ENCODE results near the gene GSTM1.
"Not testable (repeated sequence)": the region's sequence is repeated elsewhere in the genome, so short reads cannot be mapped to it uniquely, and the experiment has no call there.

The GSTM1 gene

DNA sequence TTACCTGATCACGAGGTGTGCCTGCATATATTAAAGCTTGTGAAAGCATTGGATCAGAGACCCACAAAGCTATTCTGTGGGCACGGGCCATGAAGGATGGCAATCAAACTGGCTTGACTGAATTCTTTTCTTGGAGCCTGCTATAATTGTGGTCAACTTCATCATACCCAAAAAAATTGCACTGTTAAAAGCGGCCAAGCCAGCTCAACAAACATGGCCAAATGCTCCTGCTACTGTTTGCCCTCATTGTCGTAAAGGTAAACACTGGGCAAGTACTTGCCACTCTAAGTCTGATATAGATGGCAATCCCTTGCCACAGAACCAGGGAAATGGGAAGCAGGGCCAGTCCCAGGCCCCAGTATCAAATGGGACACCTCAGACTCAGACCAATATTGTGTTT lies 17.8 kb downstream of the GSTM1 start:
- DNase-seq, result no peak

DNA sequence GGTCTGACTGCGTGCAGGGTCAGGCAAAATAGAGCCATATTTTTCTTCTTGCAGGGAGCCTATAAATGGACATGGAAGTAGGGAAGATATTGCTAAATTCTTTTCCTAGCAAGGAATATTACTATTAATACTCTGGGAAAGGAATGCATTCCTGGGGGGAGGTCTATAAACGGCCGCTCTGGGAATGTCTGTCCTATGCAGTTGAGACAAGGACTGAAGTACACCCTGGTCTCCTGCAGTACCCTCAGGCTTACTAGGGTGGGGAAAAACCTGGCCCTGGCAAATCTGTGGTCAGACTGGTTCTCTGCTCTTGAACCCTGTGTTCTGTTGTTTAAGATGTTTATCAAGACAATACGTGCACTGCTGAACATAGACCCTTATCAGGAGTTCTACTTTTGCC lies 21.3 kb downstream of the GSTM1 start:
- not testable (repeated sequence) for DNase-seq

DNA sequence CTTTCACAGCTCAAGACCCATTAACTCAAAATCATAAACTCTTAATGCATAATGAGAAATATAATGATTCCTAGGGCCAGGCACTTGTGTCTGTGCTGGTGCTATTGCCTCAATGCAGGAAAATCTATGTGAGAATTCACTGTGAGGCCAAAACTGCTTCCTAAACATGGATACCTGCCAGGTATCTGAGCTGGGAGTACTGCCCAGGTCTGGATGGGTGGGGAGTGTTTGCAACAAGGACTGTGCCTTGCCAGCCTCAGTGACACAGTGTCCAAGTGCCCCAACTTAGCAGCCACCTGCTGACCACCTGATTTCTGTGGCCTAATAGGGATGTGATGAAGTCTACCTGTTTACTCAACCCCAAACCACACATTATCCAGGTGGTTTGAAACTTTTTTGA lies 22.2 kb downstream of the GSTM1 start:
- not testable (repeated sequence) for DNase-seq

DNA sequence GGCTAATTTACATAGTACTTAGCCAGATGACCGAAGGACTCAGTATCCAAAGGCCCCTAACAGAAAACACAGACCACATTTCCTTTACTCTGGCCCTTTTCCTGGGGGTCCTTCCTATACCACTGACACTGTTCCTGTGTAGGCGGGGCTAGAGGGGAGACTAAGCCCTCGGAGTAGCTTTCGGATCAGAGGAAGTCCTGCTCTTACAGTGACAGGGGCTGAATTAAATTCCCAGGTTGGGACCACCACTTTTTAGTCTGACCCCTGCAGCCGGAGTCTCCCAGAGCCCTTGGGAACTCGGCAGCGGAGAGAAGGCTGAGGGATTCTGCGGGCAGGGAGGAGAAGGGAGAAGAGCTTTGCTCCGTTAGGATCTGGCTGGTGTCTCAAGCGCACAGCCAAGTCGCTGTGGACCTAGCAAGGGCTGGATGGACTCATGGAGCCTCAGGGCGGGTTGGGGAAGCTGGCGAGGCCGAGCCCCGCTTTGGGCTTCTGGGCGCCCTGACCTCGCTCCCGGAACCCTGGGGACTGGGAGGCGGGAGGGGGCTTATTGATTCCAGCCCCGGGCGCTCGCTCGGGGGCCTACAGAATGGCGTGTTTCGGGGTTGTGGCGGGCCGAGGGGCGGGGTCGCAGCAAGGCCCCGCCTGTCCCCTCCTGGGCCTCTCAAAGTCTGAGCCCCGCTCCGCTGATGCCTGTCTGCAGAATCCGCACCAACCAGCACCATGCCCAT lies 24.1 kb downstream of the GSTM1 start, which contains the start of gene GSTM5:
Gene GSTM5 (plus strand): TSS at position 659 of the 728 bp plus-strand sequence. CDS start 62 bp downstream, at position 721.
- DNase-seq, result not testable (repeated sequence)

DNA sequence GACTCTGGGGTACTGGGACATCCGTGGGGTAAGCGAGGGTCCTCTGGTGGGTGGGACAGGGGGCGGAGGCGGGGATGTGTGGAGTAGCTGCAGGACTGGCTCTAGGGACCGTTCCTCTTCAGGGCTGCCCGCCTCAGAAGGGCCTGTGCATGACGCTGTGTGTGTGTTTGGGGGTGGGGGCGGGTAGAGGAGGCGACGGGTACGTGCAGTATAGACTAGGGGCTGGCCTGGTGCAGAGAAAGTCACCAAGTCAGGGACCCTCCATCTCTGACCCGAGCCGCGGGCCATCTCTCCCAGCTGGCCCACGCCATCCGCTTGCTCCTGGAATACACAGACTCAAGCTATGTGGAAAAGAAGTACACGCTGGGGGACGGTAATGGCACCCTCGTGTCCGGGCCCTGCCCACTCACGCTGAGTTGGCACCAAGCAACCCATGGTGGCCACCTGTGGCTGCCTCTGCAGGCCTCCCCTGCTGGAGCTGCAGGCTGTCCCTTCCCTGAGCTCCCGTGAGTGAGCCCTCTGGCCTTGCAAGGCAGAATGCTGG lies 24.8 kb downstream of the GSTM1 start:
- DNase-seq, result no peak

DNA sequence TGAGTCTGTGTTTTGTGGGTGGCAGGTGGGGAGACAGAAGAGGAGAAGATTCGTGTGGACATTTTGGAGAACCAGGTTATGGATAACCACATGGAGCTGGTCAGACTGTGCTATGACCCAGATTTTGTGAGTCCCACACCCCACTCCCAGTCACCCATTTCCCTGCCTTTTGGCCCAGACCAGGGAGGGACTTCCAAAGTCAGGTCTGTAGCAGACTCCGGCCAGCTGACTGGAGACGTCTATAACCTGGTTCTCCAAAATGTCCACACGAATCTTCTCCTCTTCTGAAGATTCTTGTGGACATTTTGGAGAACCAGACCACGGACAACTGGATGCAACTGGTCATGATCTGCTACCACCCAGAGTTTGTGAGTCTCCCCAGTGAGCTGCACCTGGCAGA lies 26.0 kb downstream of the GSTM1 start:
- no peak for DNase-seq

DNA sequence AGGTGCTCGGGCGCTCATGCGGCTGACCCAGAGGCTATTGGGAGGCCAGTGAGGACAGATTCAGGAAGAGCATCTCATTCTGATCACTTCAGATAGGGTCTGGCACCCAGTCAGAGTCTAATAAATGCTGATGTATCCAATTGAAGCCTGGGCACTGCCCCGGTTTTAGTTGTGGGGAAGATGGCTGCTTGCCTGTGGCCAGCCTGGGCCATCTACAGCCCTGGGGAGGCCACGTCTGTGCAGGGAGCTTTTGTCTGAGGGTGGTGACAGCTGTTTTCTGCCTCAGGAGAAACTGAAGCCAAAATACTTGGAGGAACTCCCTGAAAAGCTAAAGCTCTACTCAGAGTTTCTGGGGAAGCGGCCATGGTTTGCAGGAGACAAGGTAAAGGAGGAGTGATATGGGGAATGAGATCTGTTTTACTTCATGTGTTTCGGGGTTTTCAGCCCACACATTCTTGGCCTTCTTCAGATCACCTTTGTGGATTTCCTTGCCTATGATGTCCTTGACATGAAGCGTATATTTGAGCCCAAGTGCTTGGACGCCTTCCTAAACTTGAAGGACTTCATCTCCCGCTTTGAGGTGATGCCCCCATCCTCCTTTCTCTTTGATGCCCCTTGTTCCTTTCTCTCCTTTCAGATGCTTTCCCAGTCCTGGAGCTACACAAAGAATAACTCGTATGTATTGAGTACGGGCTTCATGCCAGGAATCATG lies 27.2 kb downstream of the GSTM1 start:
- no peak for DNase-seq

DNA sequence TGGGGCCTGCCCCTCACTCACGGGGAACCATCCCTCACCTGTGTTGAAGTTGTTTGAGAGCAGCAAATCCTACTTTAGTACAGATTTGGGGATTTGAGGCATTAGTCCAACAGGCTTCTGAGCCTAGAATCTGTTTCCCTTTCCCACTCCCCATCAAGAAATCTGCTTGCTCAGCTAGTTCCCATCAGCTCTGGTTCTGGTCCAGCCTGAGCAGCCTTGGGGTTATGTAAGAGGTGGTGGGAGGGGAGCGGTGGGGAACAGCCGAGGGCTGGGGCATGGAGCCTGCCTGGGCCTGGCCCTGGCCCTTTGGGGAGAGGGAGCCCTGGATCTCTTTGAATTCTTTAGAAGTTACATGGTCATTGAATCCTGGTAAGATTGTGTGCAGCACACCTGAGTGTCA lies 28.5 kb downstream of the GSTM1 start:
- DNase-seq, result no peak

DNA sequence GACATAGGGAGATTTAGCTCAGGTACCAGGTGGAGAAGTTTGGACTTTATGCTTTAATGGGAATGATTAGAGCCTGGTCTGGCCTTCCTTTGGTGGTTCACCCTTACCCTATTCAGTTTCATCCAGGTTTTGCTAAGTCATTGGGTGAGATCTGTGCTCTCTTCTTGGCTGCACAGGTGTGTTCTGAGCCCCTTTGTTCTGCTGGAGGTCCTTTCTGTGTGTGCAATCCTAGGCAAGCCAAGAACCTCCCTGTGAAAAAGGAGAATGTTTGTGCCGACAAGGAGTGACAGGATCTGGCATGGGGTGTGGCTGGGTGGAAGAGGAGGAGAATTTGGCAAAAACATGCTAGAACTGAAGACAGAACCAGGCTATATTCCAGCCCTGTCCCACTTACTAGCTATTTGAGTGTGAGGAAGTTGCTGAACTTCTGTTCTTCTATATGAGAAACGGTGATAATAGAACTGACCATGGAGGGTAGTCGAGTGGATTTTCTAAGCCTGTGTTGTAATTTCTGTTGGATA lies 29.0 kb downstream of the GSTM1 start:
- no peak for DNase-seq

DNA sequence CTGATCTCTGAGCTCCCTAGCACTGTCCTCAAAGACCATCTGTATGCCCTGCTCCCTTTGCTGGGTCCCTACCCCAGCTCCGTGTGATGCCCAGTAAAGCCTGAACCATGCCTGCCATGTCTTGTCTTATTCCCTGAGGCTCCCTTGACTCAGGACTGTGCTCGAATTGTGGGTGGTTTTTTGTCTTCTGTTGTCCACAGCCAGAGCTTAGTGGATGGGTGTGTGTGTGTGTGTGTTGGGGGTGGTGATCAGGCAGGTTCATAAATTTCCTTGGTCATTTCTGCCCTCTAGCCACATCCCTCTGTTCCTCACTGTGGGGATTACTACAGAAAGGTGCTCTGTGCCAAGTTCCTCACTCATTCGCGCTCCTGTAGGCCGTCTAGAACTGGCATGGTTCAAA lies 30.1 kb downstream of the GSTM1 start:
- DNase-seq, result no peak

DNA sequence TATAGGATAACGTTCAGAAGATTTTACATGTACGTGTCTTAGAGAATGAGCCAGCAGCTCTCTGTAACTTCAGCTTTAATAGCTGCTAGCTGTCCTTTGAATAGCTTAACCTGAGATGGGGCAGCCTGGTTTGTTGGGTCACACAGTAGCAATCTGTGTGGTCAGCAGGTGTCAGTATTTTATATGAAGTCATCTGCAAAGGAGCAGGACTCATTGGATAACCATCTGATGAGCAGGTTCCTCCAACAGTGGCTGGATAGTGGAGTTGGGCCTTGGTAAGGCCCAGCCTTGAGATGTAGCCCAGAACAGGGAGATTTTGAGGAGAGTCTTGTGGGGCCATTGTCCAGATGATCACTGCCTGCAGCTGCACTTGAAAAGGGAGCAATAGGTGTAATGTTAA lies 30.9 kb downstream of the GSTM1 start:
- no peak for DNase-seq

DNA sequence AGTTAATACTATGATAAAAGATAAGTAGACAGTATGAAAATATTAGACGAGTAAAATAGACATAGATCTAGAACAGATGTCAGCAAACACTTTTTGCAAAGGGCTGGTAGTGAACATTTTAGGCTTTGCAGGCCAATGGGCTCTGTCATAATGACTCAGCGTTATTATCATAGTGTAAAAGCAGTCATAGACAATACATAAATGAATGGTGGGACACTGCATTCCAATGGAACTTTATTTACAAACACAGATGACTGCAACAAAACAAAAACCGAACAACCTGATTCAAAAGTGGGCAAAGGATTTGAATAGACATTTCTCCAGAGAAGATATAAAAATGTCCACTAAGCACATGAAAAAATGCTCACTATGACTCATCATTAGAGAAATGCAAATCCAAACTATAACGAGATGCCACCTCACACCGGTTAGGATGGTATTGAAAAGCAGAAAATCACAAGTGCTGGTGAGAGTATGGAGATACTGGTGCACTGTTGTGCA lies 31.8 kb downstream of the GSTM1 start:
- DNase-seq, result no peak

DNA sequence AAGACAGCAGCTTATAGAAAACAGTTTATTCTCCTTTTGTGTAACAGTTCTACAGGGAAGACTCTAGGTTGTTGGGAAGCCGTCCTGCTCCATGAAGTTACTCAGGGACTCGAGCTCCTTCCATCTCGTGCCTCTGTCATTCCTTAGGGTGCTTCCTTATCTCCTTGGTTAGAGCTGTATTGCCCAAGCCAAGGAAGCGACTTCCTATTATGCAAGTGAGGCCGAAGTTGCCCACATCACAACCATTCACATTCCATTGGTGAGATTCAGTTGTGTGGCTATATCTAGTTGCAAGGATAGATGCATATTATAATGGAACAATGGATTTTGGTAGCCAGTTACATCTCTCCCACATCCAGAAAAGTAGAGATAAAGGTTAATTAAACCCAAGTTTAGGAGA lies 33.4 kb downstream of the GSTM1 start:
- DNase-seq, result no peak

DNA sequence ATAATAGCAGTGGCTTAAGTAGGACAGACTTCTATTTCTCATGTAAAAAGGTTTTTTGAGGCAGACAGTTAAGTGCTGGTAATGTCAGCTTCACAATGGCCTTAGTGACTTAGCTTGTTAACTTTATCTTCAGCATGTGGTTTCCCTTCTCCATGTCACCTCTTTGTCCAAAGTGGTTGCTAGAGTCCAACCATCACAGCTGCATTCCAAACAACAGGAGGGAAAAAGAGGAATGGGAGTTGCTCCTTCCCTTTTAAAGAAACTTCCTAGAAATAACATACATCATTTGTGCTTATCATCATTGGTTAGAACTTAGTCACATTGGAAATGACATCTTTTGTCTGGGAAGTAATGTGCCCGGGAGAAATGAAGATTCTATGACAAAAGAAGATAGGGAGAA lies 34.4 kb downstream of the GSTM1 start:
- DNase-seq, result no peak

DNA sequence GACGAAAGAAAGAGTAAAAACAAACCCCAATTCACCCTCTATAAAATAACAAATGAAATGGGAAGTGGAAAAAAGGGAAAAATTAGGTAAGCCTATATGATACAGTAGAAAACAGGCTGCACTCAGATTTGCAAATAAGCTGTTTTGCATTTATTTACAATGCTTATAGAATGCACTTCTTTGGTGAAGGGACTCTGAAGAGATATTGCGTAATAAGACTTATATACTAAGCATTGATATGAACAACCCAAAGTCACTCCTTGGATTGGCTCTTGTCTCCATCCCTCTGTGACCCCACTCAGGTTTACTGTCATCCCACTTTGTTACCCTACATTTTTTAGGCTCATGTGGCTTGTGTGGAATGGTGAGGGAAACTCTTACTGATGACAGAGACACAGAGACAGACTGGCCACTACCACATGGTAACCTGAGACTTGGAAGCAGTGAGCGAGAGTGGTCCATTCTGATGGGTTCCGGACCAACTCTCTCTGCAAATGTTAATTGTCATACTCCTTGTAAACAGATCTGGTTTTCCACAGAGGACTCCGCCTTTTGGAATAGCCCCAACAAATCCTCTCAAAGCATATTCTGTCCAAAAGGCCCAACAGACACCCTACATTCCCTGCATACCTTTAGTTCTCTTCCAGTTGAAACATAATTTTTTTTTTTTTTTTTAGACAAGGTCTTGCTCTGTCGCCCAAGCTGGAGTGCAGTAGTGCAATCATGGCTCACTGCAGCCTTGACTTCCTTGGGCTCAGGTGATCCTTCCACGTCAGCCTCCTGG lies 35.5 kb downstream of the GSTM1 start:
- DNase-seq, result no peak

DNA sequence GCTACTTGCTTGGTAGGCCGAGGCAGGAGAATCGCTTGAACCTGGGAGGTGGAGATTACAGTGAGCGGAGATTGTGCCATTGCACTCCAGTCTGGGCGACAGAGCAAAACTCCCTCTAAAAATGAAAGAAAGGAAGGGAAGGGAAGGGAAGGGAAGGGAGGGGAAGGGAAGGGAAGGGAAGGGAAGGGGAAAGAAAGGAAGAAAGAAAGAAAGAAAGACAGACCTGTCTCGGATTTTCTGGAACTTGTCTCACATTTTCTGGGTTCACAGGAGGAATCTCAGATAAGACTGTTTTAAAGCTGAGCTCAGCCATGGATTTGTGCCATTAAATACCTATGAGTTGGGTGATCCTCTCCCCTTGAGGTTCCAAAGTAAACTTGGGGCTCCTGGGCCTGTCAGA lies 37.3 kb downstream of the GSTM1 start:
- DNase-seq, result no peak

DNA sequence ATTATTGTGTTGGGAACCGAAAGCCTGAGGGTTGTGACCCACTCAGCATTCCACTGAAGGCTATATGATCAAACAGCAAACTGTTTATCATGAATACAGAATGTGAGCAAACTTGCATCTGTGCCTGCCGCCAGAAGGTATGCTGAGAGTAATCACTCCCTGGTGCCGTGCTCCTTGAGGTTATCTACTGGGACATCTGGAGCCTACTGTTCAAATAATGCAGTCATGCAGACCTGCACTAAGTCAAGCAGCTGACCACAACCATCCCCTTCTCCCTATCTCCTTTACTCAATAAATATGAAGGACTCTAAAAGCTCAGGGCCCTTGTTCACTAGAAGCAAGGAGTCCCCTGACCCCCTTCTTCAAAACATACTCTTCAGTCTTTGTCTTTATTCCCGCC lies 37.9 kb downstream of the GSTM1 start:
- DNase-seq, result no peak

DNA sequence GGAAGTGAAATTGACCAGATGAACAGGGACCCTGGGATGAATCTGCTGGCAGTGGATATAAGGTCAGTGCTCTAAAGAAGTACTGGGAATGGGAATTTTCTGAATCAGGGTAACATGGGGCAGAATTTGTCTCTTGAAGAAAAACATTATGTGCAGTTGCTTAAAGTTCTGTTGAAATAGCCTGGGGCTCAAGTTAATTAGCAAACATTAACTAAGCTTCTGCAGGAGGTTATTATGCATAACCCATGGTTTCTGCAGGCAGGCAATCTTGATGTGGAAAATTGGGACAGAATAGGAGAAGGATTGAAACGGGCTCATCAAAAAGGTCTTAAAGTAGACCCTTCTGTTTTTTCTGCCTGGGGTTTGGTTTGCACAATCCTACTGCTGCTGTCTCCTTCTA lies 38.4 kb downstream of the GSTM1 start:
- no peak for DNase-seq

DNA sequence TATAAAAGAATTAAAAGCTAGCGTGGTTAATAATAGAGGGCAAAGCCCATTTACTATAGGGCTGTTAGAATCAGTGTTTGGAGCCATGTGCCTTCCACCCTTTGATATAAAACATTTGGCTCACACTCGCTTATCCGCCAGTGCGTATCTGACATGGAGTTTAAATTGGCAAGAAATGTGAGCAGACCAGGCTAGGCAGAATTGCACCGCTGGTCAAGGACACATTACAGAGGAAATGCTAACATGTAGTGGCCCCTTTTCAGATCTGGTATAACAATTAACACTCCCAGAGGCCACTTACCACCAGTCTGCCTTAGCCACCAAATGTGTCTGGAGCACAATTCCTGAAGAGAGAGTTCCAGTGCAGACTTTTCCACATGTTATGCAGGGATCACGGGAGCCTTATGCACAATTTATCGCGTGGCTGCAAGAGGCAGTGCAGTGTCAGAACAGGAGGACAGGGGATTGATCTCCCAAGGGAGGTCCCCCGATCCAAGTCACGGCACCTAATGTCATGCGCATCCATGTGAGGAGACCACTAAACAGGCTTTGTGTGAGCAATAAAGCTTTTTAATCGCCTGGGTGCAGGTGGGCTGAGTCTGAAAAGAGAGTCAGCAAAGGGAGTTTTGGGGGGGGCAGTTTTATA lies 39.2 kb downstream of the GSTM1 start:
- DNase-seq, result no peak

DNA sequence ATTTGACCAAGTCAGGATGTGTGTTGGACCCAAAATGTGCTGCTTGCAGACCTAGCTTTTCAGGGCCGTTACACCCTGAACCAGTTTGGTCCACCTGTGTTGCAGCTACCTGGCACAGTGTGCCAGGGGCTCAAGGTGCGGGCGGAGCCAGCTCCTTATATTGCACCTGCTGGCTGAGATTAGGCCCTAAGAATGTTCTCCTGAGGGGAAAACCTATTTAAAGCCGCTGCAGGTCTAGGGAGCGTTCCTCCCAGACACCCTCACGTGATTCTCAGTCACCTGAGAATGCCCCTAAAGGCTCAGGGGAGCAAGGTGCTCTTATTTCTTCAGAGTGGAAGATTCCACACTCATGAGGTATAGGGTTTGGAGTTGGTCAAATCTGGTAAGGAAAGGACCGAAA lies 41.3 kb downstream of the GSTM1 start:
- no peak for DNase-seq

DNA sequence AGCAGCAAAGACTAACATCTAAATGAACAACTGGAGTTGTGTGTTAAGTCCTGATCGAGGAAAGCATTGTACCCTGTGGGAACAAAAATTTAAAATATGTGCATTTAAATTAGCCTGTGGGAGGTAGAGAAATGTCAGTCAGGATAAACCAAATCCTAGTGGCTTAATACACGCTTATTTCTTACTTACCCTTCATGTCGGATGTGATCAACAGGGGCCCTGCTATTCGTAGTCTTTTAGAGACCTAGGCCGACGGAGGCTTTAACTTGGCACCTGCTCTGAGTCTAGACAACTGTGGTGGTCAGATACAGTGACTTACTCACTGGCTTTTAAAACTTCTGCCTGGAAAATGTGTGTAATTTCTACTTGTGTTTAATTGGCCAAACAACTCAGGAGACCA lies 43.0 kb downstream of the GSTM1 start:
- no peak for DNase-seq

DNA sequence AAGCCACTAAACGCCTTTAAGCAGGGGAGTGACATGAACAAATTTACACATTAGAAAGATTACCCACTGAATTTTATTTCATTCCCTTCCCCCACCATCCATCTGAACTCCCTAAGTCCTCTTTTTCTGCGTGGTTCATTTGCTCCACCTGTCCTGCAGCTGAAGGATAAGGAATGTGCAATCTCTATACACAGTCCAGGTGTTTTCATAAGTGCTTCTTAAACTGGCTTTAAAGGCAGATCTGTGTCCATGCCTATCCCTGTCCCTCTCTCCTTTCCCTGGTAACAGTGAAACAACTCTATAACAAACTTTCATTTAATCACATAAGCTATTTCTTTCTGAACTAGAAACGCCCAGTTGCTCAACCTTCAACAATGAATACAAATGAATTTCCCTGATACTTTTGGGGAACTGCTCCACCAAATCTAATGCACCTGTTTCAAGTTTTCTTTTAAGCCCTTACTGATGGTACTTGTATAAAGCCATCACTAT lies 44.8 kb downstream of the GSTM1 start:
- no peak for DNase-seq

Measured in NCI-H1694 treated with DMSO at 0.1 percent for 48 hours (cell line).